Measurements from ENCODE around the gene RALGPS1.

The RALGPS1 gene

DNA sequence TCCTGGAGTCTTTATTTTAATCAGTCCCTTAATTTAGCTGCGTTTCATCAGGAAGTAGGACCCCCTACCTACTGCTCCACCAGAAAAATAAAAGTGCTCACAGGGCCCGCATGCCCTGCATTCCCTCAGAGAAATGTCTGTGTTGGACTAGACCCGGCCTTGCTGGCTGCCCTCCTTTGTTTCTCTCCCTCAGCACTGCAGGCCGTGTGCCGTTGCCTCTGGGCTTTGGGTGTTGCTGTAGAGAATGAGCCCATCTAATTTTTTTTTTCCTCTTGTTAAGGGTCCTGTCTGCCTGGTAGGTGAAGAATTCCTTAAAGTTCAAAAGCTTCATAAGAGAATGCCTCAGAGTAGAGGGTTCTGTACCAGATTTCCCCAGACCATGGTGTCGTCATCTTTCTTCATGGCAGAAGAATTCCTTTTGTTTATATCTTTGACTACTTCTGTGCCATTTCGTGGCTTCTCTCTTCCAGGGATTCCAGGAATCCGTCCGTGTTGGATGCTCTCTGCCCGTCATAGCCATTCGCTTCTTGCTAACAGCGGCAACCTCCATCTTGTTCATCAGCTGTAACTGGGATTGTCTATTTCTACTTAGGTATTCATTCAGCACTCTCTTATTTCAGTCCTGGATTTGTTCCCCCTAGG lies 257.6 kb downstream of the RALGPS1 start:
- no peak for TF ChIP-seq SUZ12 (IDR thresholded peaks at IDR 0.05)
- no peak for TF ChIP-seq SP1 (IDR thresholded peaks at IDR 0.05)
- no peak for TF ChIP-seq ZNF384 (IDR thresholded peaks at IDR 0.05)
- no peak for TF ChIP-seq FOXM1 (IDR thresholded peaks at IDR 0.05; ENCODE audit: borderline replicate concordance)
- DNase-seq (ENCODE audit: extremely low spot score) = no peak
- ChIA-PET POLR2A (no interaction called here), CTCF (no interaction called here)

DNA sequence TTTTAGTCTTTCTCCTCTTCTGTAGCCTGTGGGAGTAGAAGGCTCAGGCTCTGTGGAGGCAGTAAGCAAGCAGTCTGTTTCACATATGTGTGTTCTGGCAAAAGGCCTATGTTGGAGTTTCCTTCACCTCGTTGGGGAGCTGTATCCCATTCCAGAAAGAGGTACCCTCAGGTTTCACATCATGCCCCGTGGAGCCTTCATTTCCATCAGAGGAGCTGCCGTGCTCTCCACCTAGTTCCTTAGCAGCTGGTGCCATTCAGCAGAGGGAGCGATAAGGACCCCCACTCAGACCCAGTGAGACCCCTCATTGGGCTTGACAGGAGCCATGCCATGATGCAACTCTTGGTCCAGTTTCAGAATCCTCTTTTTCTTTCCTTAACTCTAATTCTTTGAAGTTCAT lies 258.5 kb downstream of the RALGPS1 start:
- TF ChIP-seq ARNT (IDR thresholded peaks at IDR 0.05) (no peak), FOXM1 (IDR thresholded peaks at IDR 0.05; ENCODE audit: borderline replicate concordance) (no peak)
- DNase-seq (ENCODE audit: extremely low spot score) = no peak
- CTCF ChIA-PET = no interaction called here
- POLR2A ChIA-PET = no interaction called here

- no peak for TF ChIP-seq FOXA1 (IDR thresholded peaks at IDR 0.05)
- TF ChIP-seq FOXK2 (IDR thresholded peaks at IDR 0.05) = no peak
- no peak for TF ChIP-seq FOXM1 (IDR thresholded peaks at IDR 0.05; ENCODE audit: borderline replicate concordance)
- DNase-seq (ENCODE audit: extremely low spot score) = no peak
- ChIA-PET POLR2A (no interaction called here), CTCF (no interaction called here)
Observed at GRCh38 chr9:127174386-127175318, 260.1 kb downstream of the RALGPS1 start.

- TF ChIP-seq FOXA1 (IDR thresholded peaks at IDR 0.05) (no peak), FOXK2 (IDR thresholded peaks at IDR 0.05) (no peak), ZNF384 (IDR thresholded peaks at IDR 0.05) (no peak)
- ChIA-PET POLR2A (no interaction called here), CTCF (no interaction called here)
Observed at GRCh38 chr9:127175319-127175715, 260.7 kb downstream of the RALGPS1 start.

DNA sequence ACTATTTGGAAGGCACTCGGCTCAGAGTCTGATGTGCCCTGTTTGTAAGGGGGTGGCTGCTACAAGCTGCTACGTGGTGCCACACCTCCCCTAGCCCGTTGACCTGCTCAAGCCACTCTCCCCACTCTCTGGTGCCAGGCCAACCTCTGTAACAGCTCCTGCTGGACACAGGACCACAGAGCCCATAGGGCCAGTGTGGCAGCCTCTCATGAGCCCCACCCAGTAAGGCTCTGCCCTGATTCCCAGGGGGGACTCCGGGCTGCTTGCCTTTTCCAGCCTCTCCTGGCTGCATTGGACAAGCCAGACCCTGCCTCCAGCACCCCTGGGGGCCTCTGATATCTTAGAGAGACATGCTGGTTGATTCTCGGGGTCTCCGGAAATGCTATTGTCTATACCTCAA lies 261.2 kb downstream of the RALGPS1 start:
- ChIA-PET CTCF (no interaction called here), POLR2A (no interaction called here)
- no peak for DNase-seq (ENCODE audit: extremely low spot score)
- no peak for TF ChIP-seq CTBP1 (IDR thresholded peaks at IDR 0.05; ENCODE audit: borderline replicate concordance)
- no peak for TF ChIP-seq NFRKB (IDR thresholded peaks at IDR 0.05)
- TF ChIP-seq FOXM1 (IDR thresholded peaks at IDR 0.05; ENCODE audit: borderline replicate concordance) = no peak
- no peak for TF ChIP-seq TARDBP (IDR thresholded peaks at IDR 0.05)
- TF ChIP-seq ELF4 (IDR thresholded peaks at IDR 0.05) = no peak
- no peak for TF ChIP-seq SUZ12 (IDR thresholded peaks at IDR 0.05)
- TF ChIP-seq FOXK2 (IDR thresholded peaks at IDR 0.05) = no peak
- TF ChIP-seq BHLHE40 (IDR thresholded peaks at IDR 0.05; ENCODE audit: borderline replicate concordance) = no peak
- TF ChIP-seq ARNT (IDR thresholded peaks at IDR 0.05) = no peak
- TF ChIP-seq L3MBTL2 (conservative IDR thresholded peaks at IDR 0.05) = no peak

More at GRCh38 chr9:127175319-127175715, 260.7 kb downstream of the RALGPS1 start:
- DNase-seq (ENCODE audit: extremely low spot score) = no peak

GRCh38 chr9:127176631-127177030 lies 262.0 kb downstream of the RALGPS1 start:
- TF ChIP-seq TARDBP (IDR thresholded peaks at IDR 0.05) = no peak
- no peak for TF ChIP-seq FOXM1 (IDR thresholded peaks at IDR 0.05; ENCODE audit: borderline replicate concordance)
- TF ChIP-seq L3MBTL2 (conservative IDR thresholded peaks at IDR 0.05) = no peak
- no peak for TF ChIP-seq SUZ12 (IDR thresholded peaks at IDR 0.05)
- TF ChIP-seq ELF4 (IDR thresholded peaks at IDR 0.05) = no peak
- no peak for TF ChIP-seq SP1 (IDR thresholded peaks at IDR 0.05)
- no peak for TF ChIP-seq CTBP1 (IDR thresholded peaks at IDR 0.05; ENCODE audit: borderline replicate concordance)
- no peak for TF ChIP-seq BHLHE40 (IDR thresholded peaks at IDR 0.05; ENCODE audit: borderline replicate concordance)
- no peak for TF ChIP-seq HDGF (IDR thresholded peaks at IDR 0.05; ENCODE audit: borderline replicate concordance)
- TF ChIP-seq NFRKB (IDR thresholded peaks at IDR 0.05) = no peak
- TF ChIP-seq, protein P1, sequence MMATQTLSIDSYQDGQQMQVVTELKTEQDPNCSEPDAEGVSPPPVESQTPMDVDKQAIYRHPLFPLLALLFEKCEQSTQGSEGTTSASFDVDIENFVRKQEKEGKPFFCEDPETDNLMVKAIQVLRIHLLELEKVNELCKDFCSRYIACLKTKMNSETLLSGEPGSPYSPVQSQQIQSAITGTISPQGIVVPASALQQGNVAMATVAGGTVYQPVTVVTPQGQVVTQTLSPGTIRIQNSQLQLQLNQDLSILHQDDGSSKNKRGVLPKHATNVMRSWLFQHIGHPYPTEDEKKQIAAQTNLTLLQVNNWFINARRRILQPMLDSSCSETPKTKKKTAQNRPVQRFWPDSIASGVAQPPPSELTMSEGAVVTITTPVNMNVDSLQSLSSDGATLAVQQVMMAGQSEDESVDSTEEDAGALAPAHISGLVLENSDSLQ (IDR thresholded peaks at IDR 0.05) = no peak
- TF ChIP-seq FOXK2 (IDR thresholded peaks at IDR 0.05) = no peak
- TF ChIP-seq LEF1 (IDR thresholded peaks at IDR 0.05; ENCODE audit: borderline replicate concordance) = no peak
- CTCF ChIA-PET = no interaction called here
- no peak for DNase-seq (ENCODE audit: extremely low spot score)
- POLR2A ChIA-PET = no interaction called here

DNA sequence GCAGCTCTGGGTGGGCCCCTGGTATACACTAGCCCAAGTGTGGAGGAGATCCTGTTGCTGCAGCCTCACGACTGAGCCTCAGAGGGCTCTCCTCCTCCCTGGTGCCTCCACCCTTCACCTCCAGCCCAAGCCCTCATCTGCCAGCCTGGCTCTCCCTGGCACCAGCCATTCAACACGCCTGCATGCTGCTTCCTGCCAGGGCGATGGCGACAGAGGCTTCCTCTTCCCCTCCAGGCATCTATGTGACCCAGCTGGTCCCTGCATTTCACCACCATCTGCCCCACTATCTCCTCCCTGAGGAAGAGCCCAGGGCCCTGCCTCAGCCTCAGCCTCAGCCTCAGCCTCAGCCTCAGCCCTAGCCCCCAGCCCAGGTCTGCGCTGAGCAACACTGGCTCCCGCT lies 262.6 kb downstream of the RALGPS1 start:
- ChIA-PET POLR2A (no interaction called here), CTCF (no interaction called here)
- no peak for DNase-seq (ENCODE audit: extremely low spot score)
- TF ChIP-seq NFRKB (IDR thresholded peaks at IDR 0.05) = no peak
- TF ChIP-seq, protein P1 (IDR thresholded peaks at IDR 0.05) = no peak

All from HEK293T (cell line).